K562 (cell line): ENCODE results near the gene PRR16. TPM values are rescaled to one million over a fixed set of nuclear protein-coding genes. Genes with fewer than 3 reads are reported as not detected.

ENCODE experiments used
- CCNT2 ChIP-seq: IDR thresholded peaks from 2 replicates; pipeline ENCODE4 v1.6.1; 2011; ENCODE audit warnings: borderline replicate concordance, low read depth, mild to moderate bottlenecking, moderate library complexity, mixed read lengths, low read length; ENCODE audit not compliant: insufficient read length; ENCODE audit errors: extremely low read depth
- CGGBP1 ChIP-seq: fragments of 250-450 bp; sonication (Bioruptor Pico); IDR thresholded peaks from 2 replicates; pipeline ENCODE4 v1.9.0; 2021; ENCODE audit warnings: mild to moderate bottlenecking
- CLOCK ChIP-seq: fragments of 250-450 bp; sonication (Bioruptor Pico); IDR thresholded peaks from 2 replicates; pipeline ENCODE4 v1.4.0; 2020; ENCODE audit warnings: mild to moderate bottlenecking, moderate library complexity, borderline replicate concordance
- E2F6 ChIP-seq, 2 experiments: IDR thresholded peaks; 2 replicates each; pipeline ENCODE4 v1.6.1; 2011; ENCODE audit warnings: borderline replicate concordance in 1 of 2, control low read depth in 1 of 2, low read depth in 1 of 2, low read length in 1 of 2, mild to moderate bottlenecking in 1 of 2, mixed read lengths in 1 of 2, moderate library complexity in 1 of 2; ENCODE audit not compliant: insufficient read depth in 1 of 2, insufficient read length in 1 of 2, poor library complexity in 1 of 2, severe bottlenecking in 1 of 2; ENCODE audit errors: extremely low read depth in 1 of 2
- HNRNPK ChIP-seq: fragments of 200-400 bp; formaldehyde crosslinking; IDR thresholded peaks from one replicate; pipeline ENCODE4 v1.6.1; 2018; ENCODE audit warnings: mild to moderate bottlenecking, low read depth, low read length; ENCODE audit not compliant: poor library complexity, severe bottlenecking
- SIN3B ChIP-seq: fragments of 450-650 bp; IDR thresholded peaks from 2 replicates; pipeline ENCODE4 v1.6.1; 2017; ENCODE audit warnings: low read depth, mild to moderate bottlenecking, moderate library complexity
- SP2 ChIP-seq: IDR thresholded peaks from 2 replicates; pipeline ENCODE4 v1.6.1; 2011; ENCODE audit warnings: mild to moderate bottlenecking, low read depth, low read length, moderate library complexity; ENCODE audit not compliant: poor library complexity, severe bottlenecking; ENCODE audit errors: extremely low read depth
- TCF7 ChIP-seq: sonication (generic); IDR thresholded peaks from 2 replicates; pipeline ENCODE4 v1.6.1; 2016; ENCODE audit warnings: antibody characterized with exemption, borderline replicate concordance
- YBX1 ChIP-seq: fragments of 450-650 bp; IDR thresholded peaks from 2 replicates; pipeline ENCODE4 v1.7.1; 2016; ENCODE audit warnings: mild to moderate bottlenecking
- ZFPM2 ChIP-seq: fragments of 250-450 bp; sonication (Bioruptor Pico); IDR thresholded peaks from 2 replicates; pipeline ENCODE4 v1.5.1; 2022; ENCODE audit warnings: mild to moderate bottlenecking
- ZNF592 ChIP-seq: fragments of 450-650 bp; IDR thresholded peaks from 2 replicates; pipeline ENCODE4 v1.6.1; 2017; ENCODE audit warnings: antibody characterized with exemption, mild to moderate bottlenecking
- polyA plus RNA-seq, 8 experiments: library from polyadenylated mRNA; depleted of rRNA in 4 of 8; stranded (reverse) in 5 of 8; unstranded in 3 of 8; fragments of >200 nt; fragmentation: Nextera tagmentation in 2 of 8; fragmentation: Illumina TruSeq in 1 of 8; extraction: Ambion mirVana in 2 of 8; extraction: Trizol in 1 of 8; gene quantifications; 2 replicates each; pipeline versions ENCODE4 v1.2.1 to v1.2.3, GENCODE V29; 2011 to 2014; ENCODE audit warnings: inconsistent platforms in 1 of 8, missing spikeins in 1 of 8
- total RNA-seq, 7 experiments: library from RNA; depleted of rRNA in 6 of 7; stranded (reverse); fragments of >200 nt in 6 of 7; fragmentation: Illumina TruSeq in 2 of 7; extraction: Trizol in 2 of 7; gene quantifications; 2 replicates each; pipeline versions ENCODE4 v1.2.1 to v1.2.3, GENCODE V29; 2011 to 2021; ENCODE audit warnings: low replicate concordance in 1 of 7

Gene PRR16
- total and polyA plus RNA-seq, 9 of the 15 experiments (the other 6 are each of a cell fraction or from before 2014, with no cell fraction given) = 0.61 to 10.1 (median 3.3) TPM

GRCh38 chr5:120463991-120464626, at the start of gene PRR16 (continued):
- no peak for TF ChIP-seq SP2
- no peak for TF ChIP-seq TCF7
- no peak for TF ChIP-seq HNRNPK
- TF ChIP-seq CGGBP1 = no peak
- no peak for TF ChIP-seq YBX1
- TF ChIP-seq SIN3B = no peak
- peak; percentile 84 to 95 for TF ChIP-seq E2F6 (IDR thresholded peaks at IDR 0.05; ENCODE audit: borderline replicate concordance in 1 of 2, extremely low read depth in 1 of 2, insufficient read depth in 1 of 2, insufficient read length in 1 of 2, low read depth in 1 of 2, low read length in 1 of 2, poor library complexity in 1 of 2, severe bottlenecking in 1 of 2)
- TF ChIP-seq ZNF592 = 0 out of 2 replicates have a peak, but pooled peaks have one; percentile 35
- TF ChIP-seq CLOCK (CRISPR knock-in tag) = no peak
- TF ChIP-seq CCNT2 = peak; percentile 37
- no peak for TF ChIP-seq ZFPM2 (CRISPR knock-in tag)
